ENCODE measurements around the gene RASA2. TPM values are rescaled to one million over a fixed set of nuclear protein-coding genes. Genes with fewer than 3 reads are reported as not detected.

Gene RASA2
- total RNA-seq, 1 experiment from 2014 or later, result 17.1 TPM

- no TSS peak for BruUV-seq (replicated peaks)
- H3K9me2 ChIP-seq (ENCODE audit: insufficient read depth), result no peaks in the 10 kb centered on the region
- no peaks in the 10 kb centered on the region for H3K27me3 ChIP-seq (ENCODE audit: insufficient read depth, low read depth)
- peaks cover 25% of the 10 kb centered on the region for H3F3A ChIP-seq (ENCODE audit: insufficient read depth, low read depth)
- H3K27ac ChIP-seq, result peak overlapping the region; percentile 77
- ChIA-PET CTCF (no interaction called here), POLR2A (ENCODE audit: unreplicated experiment) (no interaction called here)
- DNase-seq, result no peak
- intact Hi-C loops (cut with micrococcal nuclease; ENCODE audit: unreplicated experiment), result no loop called here
- H4K20me1 ChIP-seq (ENCODE audit: insufficient read depth), result no peaks in the 10 kb centered on the region
- peaks cover 31% of the 10 kb centered on the region for H3K4me1 ChIP-seq (replicated peaks; ENCODE audit: insufficient read depth)
- no peak overlapping the region for H3K4me3 ChIP-seq
- TF ChIP-seq CTCF (conservative IDR thresholded peaks at IDR 0.05) (no peak), EZH2 (IDR thresholded peaks at IDR 0.05; ENCODE audit: low read depth) (no peak)
- no peak overlapping the region for H2AFZ ChIP-seq
- peaks cover 10% of the 10 kb centered on the region; the same call in 1 of the 2 replicates for H3K36me3 ChIP-seq (ENCODE audit: low read depth)
- no peaks in the 10 kb centered on the region for H3K9me3 ChIP-seq (ENCODE audit: insufficient read depth, low read depth)
- H3K79me2 ChIP-seq (ENCODE audit: low read depth), result peaks cover 4% of the 10 kb centered on the region; the same call in 1 of the 2 replicates
- peak overlapping the region; percentile 61 for H3K4me2 ChIP-seq
Measured at GRCh38 chr3:141529256-141529655, 42.4 kb downstream of the RASA2 start.

- POLR2A ChIA-PET (ENCODE audit: unreplicated experiment), result no interaction called here
- Histone ChIP-seq H4K20me1 (ENCODE audit: insufficient read depth) (no peaks in the 10 kb centered on the region), H3K4me1 (replicated peaks; ENCODE audit: insufficient read depth) (peaks cover 31% of the 10 kb centered on the region), H2AFZ (no peak overlapping the region), H3K36me3 (ENCODE audit: low read depth) (peaks cover 15% of the 10 kb centered on the region; the same call in 1 of the 2 replicates), H3K9me3 (ENCODE audit: insufficient read depth, low read depth) (no peaks in the 10 kb centered on the region), H3K27ac (peak overlapping the region; percentile 77), H3K4me2 (peak overlapping the region; percentile 61), H3K79me2 (ENCODE audit: low read depth) (peaks cover 4% of the 10 kb centered on the region; the same call in 1 of the 2 replicates), H3K9me2 (ENCODE audit: insufficient read depth) (no peaks in the 10 kb centered on the region), H3F3A (ENCODE audit: insufficient read depth, low read depth) (peaks cover 25% of the 10 kb centered on the region), H3K27me3 (ENCODE audit: insufficient read depth, low read depth) (no peaks in the 10 kb centered on the region), H3K4me3 (peak overlapping the region; percentile 12; the same call in 1 of the 2 replicates)
- intact Hi-C loops (cut with micrococcal nuclease; ENCODE audit: unreplicated experiment), result loop anchor here (1.0 kb wide), 1 partner anchor 43 kb away; the partner anchor contains the start of gene RASA2
- DNase-seq, result no peak
- CTCF ChIA-PET, result no interaction called here
- TF ChIP-seq CTCF (conservative IDR thresholded peaks at IDR 0.05) (no peak), EZH2 (IDR thresholded peaks at IDR 0.05; ENCODE audit: low read depth) (no peak)
- BruUV-seq (replicated peaks), result no TSS peak
Measured at GRCh38 chr3:141529717-141530414, 43.0 kb downstream of the RASA2 start.

GRCh38 chr3:141530415-141530768 lies 43.6 kb downstream of the RASA2 start:
- Histone ChIP-seq H2AFZ (no peak overlapping the region), H4K20me1 (ENCODE audit: insufficient read depth) (no peaks in the 10 kb centered on the region), H3K9me3 (ENCODE audit: insufficient read depth, low read depth) (no peaks in the 10 kb centered on the region), H3K27me3 (ENCODE audit: insufficient read depth, low read depth) (no peaks in the 10 kb centered on the region), H3K27ac (peak overlapping the region; percentile 77), H3F3A (ENCODE audit: insufficient read depth, low read depth) (peaks cover 25% of the 10 kb centered on the region), H3K9me2 (ENCODE audit: insufficient read depth) (no peaks in the 10 kb centered on the region), H3K4me1 (replicated peaks; ENCODE audit: insufficient read depth) (peaks cover 31% of the 10 kb centered on the region), H3K79me2 (ENCODE audit: low read depth) (peaks cover 4% of the 10 kb centered on the region; the same call in 1 of the 2 replicates), H3K36me3 (ENCODE audit: low read depth) (peaks cover 18% of the 10 kb centered on the region; the same call in 1 of the 2 replicates), H3K4me3 (peak overlapping the region; percentile 19; the same call in 1 of the 2 replicates), H3K4me2 (peak overlapping the region; percentile 61)
- TF ChIP-seq CTCF (conservative IDR thresholded peaks at IDR 0.05) (no peak), EZH2 (IDR thresholded peaks at IDR 0.05; ENCODE audit: low read depth) (no peak)
- CTCF ChIA-PET, result no interaction called here
- peak in 1 of 2 experiments; percentile 78 for DNase-seq
- intact Hi-C loops (cut with micrococcal nuclease; ENCODE audit: unreplicated experiment), result loop anchor here (1.0 kb wide), 1 partner anchor 43 kb away; the partner anchor contains the start of gene RASA2
- POLR2A ChIA-PET (ENCODE audit: unreplicated experiment), result no interaction called here
- BruUV-seq (replicated peaks), result no TSS peak

All from PC-9 (cell line).